HG03521 (cell line): Measurements from ENCODE around the gene CTNND2.
"Not testable (repeated sequence)": the region's sequence is repeated elsewhere in the genome, so short reads cannot be mapped to it uniquely, and the experiment has no call there.

Experiments used
- ATAC-seq: cut with Tn5 transposase; IDR thresholded peaks from one replicate; pipeline ENCODE4 v1.9.1; 2021; ENCODE audit warnings: mild to moderate bottlenecking, moderate library complexity; ENCODE audit not compliant: unreplicated experiment

Gene CTNND2

DNA sequence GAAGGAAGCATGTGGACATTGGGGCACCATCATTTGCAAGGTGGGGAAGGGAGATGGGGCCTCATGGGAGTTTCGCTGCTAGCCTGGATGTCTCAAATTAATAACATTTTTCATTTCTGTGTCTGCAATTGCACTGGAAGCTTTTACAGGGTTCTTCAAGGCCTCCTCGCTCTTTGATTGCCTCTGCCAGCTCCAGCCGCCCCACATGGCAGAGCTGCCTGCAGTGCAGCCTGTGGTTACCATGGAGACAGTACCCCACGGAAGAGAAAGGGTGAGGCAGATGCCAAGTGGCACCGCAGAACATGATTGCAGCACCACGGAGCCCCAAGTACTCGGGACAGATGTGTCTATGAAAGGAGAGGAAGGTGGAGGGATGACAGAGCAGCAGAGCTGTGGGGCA is 25.4 kb downstream of the CTNND2 start:
- ATAC-seq, result no peak

GRCh38 chr5:11873587-11873986 is 30.7 kb downstream of the CTNND2 start:
- ATAC-seq, result no peak

DNA sequence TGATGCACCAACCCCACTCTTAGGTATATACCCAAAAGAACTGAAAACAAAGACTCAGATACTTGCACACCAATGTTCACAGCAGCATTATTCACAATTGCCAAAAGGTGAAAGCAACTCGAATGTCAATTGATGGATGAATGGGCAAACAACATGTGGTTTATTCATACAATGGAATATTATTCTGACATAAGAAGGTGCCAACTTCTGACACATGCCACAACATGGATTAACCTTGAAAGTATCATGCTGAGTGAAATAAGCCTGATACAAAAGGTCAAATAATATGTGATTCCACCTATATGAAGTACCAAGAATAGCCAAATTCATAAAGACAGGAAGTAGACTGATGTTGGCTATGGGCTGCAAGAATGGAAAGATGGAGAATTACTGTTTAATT is 35.0 kb downstream of the CTNND2 start:
- ATAC-seq, result no peak

DNA sequence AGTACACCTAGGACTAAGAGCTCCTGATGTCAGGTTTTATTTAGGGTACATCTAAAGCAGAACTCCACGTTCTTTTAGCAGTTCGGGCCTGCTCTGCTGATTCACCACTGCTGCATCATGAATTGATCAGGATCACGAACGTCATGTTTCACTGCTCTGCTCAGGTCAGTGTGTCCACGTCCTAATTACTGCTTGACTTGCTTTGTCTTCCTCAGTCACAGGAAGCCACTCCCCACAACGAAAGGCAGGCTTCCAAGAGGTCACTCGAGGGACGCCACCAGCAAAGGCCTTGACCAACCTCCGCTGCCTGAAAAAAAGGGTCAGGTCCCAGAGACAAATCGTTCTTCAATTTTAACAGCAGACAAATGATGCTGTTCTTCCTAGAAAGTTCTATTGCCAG is 40.3 kb downstream of the CTNND2 start:
- ATAC-seq, result no peak

GRCh38 chr5:11857391-11857790 is 46.9 kb downstream of the CTNND2 start:
- ATAC-seq, result no peak

GRCh38 chr5:11854936-11855335 is 49.3 kb downstream of the CTNND2 start:
- ATAC-seq, result no peak

- no peak for ATAC-seq
Observed at GRCh38 chr5:11853796-11854195, 50.5 kb downstream of the CTNND2 start.

GRCh38 chr5:11853140-11853539 is 51.1 kb downstream of the CTNND2 start:
- no peak for ATAC-seq

DNA sequence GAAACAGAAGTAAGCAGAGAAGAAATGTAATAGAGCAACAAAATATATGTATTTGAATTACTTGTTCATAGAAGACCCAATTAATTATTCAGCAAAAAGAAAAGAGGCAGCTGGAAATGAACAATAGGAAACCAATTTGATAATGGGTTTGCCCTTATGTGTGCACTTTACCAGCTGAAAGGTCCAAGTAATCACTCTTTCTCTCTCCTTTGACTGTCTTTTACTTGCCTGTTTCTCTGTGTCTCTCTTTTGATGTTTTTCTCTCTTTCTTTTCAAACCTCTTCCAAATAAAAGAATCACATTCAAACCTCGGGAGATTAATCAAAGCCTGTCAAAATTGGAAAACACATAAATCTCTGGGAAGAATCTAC is 51.5 kb downstream of the CTNND2 start:
- no peak for ATAC-seq

GRCh38 chr5:11851965-11852716 is 52.1 kb downstream of the CTNND2 start:
- no peak for ATAC-seq

- no peak for ATAC-seq
Observed at GRCh38 chr5:11851416-11851815, 52.8 kb downstream of the CTNND2 start.

- not testable (repeated sequence) for ATAC-seq
Observed at GRCh38 chr5:11828566-11828965, 75.7 kb downstream of the CTNND2 start.

- ATAC-seq, result no peak
Observed at GRCh38 chr5:11822598-11822997, 81.6 kb downstream of the CTNND2 start.

DNA sequence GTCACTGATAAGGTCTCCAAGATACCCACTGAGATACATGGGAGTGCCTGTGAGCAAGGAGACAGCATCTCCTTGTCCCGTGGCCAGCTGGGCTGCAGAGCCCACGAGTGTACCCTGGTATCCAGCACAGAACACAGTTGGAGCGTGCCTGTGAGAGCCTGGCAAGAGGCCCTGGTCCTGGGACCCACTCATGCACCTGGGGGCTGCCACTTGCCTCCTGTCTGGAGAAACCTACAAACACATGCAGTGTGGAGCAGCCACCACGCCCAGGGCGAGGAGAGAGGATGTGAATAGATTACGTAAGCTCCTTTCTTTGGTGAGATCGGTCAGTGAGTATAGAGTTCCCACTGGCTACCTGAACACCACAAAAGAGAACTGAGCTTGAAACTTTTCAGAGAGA is 88.3 kb downstream of the CTNND2 start:
- ATAC-seq, result no peak

DNA sequence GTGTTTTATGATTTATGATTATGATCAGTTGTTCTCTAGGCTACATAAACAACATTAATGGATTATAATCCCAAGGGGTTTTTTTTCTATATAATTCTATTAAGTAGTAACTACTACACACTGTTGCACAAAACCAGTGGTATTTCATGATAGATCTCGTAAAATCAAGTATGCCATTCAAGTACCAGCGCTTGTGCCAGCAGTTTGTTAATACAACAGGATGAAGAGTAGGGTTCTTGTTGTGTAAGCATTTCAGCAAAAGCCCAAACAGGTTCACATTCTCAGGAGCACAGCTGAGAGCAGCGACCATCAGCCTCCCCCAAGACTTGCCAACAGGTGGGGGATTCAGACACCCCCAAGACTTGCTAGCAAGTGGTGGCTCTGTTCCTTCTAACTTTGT is 88.8 kb downstream of the CTNND2 start:
- no peak for ATAC-seq

- ATAC-seq, result no peak
Observed at GRCh38 chr5:11814373-11814772, 89.9 kb downstream of the CTNND2 start.

- no peak for ATAC-seq
Observed at GRCh38 chr5:11809407-11809806, 94.8 kb downstream of the CTNND2 start.

DNA sequence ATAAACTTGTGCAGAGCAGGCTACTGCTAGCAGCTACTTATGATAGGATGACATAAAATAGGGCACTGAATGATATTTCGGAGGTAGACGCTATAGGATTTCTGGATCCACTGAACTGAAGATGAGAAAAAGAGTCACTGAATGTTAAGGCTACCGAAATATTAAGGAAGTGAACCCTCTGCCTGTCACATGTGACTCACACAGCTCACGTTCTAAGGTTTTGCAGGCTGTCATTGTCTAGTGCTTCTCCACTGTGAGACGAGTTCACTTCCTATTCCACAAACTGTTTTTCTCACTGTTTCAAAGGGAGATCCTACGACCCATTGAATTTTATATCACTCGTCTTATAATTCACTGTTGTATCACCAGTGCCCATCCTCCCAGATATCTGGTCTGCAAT is 100.8 kb downstream of the CTNND2 start:
- ATAC-seq, result no peak

- ATAC-seq, result no peak
Observed at GRCh38 chr5:11801061-11801460, 103.2 kb downstream of the CTNND2 start.

- no peak for ATAC-seq
Observed at GRCh38 chr5:11797132-11797531, 107.1 kb downstream of the CTNND2 start.

GRCh38 chr5:11793396-11793795 is 110.8 kb downstream of the CTNND2 start:
- no peak for ATAC-seq

DNA sequence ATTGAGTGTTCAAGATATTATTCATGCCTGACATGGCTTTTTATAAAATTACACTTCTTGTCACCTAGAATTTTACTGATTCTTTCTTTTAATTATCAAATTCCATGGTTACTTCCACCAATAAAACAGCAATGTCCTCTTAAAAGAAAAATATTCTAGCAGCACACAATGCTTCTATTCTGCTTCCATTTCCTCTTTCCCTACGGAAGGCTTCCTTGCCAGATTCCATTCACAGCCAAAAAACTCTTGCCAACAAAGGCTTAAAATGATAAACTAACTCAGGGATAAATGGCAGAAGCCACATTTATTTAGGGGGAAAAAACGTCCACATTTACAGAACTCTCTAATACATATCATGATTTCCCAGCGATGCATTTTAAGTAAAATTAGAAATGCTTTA is 111.6 kb downstream of the CTNND2 start:
- ATAC-seq, result no peak

GRCh38 chr5:11791792-11792191 is 112.5 kb downstream of the CTNND2 start:
- ATAC-seq, result no peak
